ENCODE data around the gene NPLOC4. TPM values are rescaled to one million over a fixed set of nuclear protein-coding genes. Genes with fewer than 3 reads are reported as not detected.
A peak's percentile ranks its signal among the peaks of the same experiment; 100 is the strongest.

The NPLOC4 gene
- total RNA-seq, 4 donors from 2014 or later, result 45.8 to 98.5 (median 58.1) TPM

DNA sequence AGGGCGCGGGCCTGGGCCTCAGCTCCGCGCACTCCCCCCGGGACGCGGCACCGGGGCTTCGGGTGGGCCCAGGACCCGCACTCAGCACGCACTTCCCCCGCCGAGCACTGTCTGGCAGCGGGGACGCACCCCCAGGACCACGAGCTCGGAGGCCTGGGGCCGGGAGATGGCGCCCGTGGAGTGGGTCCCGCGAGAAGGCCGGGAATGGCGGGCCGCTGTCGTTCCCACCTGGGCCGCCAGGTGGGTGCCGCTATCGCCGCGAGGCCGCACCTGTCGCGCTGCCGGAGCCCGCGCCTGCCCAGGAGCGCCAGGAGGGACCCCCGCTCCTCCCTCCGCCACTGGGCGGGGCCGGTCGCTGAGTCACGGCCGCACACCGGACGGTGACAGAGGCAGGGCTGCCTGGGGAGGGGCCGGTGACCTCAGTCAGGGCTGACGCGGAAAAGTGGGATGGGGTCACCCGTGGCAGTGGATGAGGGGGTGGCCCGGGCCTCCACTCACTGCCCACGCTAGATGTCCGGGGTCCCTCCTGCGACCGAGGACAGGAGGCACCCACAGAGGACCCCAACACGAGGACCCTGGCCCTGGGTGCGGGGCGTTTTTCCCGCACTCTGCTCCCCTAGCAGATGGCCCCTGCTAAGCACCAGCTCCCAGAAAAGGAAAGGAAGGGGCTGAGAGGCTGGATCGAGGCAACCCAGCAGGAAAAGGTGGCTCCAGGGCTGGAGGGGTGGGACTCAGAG, 117.5 kb downstream of the NPLOC4 start:
- Histone ChIP-seq H3K9me3 (no peaks in the 10 kb centered on the region), H3K4me3 (replicated peaks in 1 of 3) (peak overlapping the region; percentile 3 to 51 (median 35)), H3K36me3 (no peaks in the 10 kb centered on the region), H3K4me1 (peaks cover 52 to 83% of the 10 kb centered on the region in 2 donors), H3K27ac (peak overlapping the region; percentile 83 to 90 (median 86)), H3K27me3 (no peaks in the 10 kb centered on the region)
- intact Hi-C loops (cut with DNase I), result no loop called here
- peak; percentile 89 for DNase-seq
- 0% methylated on average over 1 to 6 of the region's 61 CpGs for WGBS, 2 donors
- peak; percentile 19 to 77 for TF ChIP-seq POLR2A (IDR thresholded peaks at IDR 0.05)
- TF ChIP-seq, protein P1, sequence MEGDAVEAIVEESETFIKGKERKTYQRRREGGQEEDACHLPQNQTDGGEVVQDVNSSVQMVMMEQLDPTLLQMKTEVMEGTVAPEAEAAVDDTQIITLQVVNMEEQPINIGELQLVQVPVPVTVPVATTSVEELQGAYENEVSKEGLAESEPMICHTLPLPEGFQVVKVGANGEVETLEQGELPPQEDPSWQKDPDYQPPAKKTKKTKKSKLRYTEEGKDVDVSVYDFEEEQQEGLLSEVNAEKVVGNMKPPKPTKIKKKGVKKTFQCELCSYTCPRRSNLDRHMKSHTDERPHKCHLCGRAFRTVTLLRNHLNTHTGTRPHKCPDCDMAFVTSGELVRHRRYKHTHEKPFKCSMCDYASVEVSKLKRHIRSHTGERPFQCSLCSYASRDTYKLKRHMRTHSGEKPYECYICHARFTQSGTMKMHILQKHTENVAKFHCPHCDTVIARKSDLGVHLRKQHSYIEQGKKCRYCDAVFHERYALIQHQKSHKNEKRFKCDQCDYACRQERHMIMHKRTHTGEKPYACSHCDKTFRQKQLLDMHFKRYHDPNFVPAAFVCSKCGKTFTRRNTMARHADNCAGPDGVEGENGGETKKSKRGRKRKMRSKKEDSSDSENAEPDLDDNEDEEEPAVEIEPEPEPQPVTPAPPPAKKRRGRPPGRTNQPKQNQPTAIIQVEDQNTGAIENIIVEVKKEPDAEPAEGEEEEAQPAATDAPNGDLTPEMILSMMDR (IDR thresholded peaks at IDR 0.05), result peak; percentile 57 to 92 (median 83)

DNA sequence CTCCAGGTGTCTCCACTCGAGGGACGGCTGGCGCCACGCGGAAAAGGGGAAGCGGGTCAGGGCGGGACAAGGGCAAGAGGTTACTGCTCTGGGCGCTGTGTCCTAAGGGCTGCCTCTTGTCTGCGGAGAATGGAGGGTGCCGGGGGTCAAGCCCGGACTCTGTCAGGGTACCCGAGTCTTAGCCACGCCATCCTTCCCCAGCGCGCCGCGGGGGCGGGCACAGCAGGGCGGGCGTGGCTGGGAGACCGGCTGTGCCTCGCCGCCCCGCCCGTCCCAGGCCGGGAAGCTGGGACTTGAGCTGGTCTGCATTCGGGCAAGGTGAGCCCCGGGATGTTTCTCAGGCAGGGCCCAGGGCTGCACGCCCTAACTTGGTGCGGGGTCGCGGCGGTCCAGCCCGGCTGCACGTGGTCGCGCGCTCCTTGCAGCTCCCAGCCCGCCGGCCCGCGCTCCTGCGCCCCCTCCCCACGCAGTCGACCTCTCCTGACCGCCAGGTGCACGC, 118.1 kb downstream of the NPLOC4 start:
- intact Hi-C loops (cut with DNase I), result no loop called here
- H3K9me3 ChIP-seq, result no peaks in the 10 kb centered on the region
- TF ChIP-seq POLR2A (IDR thresholded peaks at IDR 0.05), result no peak
- TF ChIP-seq, protein P1 (IDR thresholded peaks at IDR 0.05), result no peak
- H3K27ac ChIP-seq, result peak overlapping the region; percentile 83 to 90 (median 86)
- WGBS, 2 donors, result 0 to 5% methylated on average over 1 to 4 of the region's 47 CpGs
- H3K36me3 ChIP-seq, result no peaks in the 10 kb centered on the region
- H3K27me3 ChIP-seq, result no peaks in the 10 kb centered on the region
- peaks cover 52 to 79% of the 10 kb centered on the region in 2 donors for H3K4me1 ChIP-seq
- peak overlapping the region; percentile 3 to 51 (median 35) for H3K4me3 ChIP-seq (replicated peaks in 1 of 3)
- peak; percentile 72 to 73 for DNase-seq

DNA sequence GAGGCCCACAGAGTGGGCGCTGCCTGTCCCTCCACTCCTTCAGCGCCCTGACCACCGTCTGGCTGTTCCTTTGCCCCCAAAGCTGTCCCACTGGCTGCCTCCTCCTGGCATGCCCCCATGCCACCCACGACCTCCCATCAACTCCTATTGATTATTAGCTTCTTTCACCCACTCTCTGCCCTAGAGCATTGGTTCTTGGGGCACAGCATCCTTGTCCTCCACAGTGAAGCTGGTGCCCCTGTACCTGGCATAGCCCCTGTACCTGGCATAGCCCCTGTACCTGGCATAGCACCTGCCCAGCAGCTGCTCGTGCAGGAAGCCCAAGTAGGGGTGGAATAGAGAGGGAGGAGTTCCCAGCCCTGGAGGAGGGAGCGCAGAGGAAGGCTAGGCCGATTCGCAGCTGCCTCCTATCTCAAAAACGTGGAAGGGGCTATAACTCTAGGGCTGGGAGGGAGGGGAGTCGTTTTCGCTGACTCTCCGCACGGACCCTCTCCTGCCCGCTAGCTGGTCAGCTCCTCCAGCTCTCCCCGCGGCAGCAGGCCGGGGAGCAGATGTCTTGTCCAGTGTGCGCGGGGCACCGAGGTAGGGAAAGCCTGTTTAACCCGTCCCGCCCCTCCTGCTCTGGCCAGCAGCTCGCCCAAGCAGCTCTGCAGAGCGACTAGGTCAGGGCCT, 118.7 kb downstream of the NPLOC4 start:
- Histone ChIP-seq H3K36me3 (no peaks in the 10 kb centered on the region), H3K4me1 (peaks cover 51 to 78% of the 10 kb centered on the region in 2 donors), H3K9me3 (no peaks in the 10 kb centered on the region), H3K27me3 (no peaks in the 10 kb centered on the region), H3K27ac (peak overlapping the region; percentile 36 to 90 (median 83)), H3K4me3 (replicated peaks in 1 of 3) (peak overlapping the region in 1 of 3 donors; percentile 51)
- intact Hi-C loops (cut with DNase I), result no loop called here
- DNase-seq, result peak in 1 of 2 donors; percentile 55
- TF ChIP-seq, protein P1 (IDR thresholded peaks at IDR 0.05), result no peak
- no peak for TF ChIP-seq POLR2A (IDR thresholded peaks at IDR 0.05)
- 45 to 54% methylated on average over 19 to 21 of the region's 24 CpGs for WGBS, 2 donors

DNA sequence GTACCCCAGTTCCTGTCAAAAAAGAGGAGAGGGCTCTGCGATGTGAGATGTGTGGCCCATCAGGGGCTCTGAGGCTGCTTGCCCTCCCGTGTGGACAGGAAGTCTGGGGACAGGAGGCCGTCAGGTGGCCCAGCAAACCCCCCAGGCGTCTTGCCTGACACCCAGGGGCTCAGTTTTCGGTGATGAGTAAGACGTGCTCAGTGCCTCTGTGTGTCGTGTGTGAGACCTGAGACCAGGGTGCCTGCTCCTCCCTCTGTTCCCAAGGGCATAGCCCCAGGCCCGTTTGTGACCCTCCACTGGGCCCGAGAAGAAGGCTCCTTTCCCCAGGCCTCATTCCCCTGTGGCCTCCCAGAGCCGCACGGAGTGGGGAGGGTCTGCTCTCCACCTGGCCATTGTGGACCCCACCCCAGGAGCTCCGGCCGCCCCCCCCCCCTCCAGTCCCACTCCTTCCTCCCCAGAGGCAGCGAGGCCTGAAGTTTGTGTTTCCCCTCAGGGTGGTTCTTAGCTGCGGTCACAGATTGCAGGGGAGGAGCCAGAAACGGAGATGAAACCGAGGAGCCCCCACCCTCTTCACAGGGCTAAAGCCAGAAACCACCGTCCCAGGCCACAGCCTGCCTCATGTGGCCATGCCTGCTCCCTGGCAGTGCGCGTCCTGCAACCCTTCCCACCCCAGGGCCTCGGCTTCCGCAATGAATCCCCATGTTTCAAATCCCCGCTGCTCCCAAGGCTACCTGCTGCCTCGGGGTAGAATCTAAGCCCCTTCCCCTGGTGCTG, 119.4 kb downstream of the NPLOC4 start:
- H3K9me3 ChIP-seq, result no peaks in the 10 kb centered on the region
- H3K4me3 ChIP-seq (replicated peaks in 1 of 3), result no peak overlapping the region
- TF ChIP-seq, protein P1 (IDR thresholded peaks at IDR 0.05), result no peak
- peaks cover 0 to under 1% of the 10 kb centered on the region in 2 donors for H3K36me3 ChIP-seq
- WGBS, 2 donors, result 58 to 72% methylated on average over 15 to 24 of the region's 24 CpGs
- no peak for DNase-seq
- peaks cover 47 to 71% of the 10 kb centered on the region in 2 donors for H3K4me1 ChIP-seq
- H3K27ac ChIP-seq, result peak overlapping the region in 1 of 3 donors; percentile 90
- intact Hi-C loops (cut with DNase I), result no loop called here
- no peaks in the 10 kb centered on the region for H3K27me3 ChIP-seq

Measured in thyroid gland (tissue), 4 donors.